ENCODE results near the gene TF. TPM values are rescaled to one million over a fixed set of nuclear protein-coding genes. Genes with fewer than 3 reads are reported as not detected.
"Not testable (repeated sequence)": the region's sequence is repeated elsewhere in the genome, so short reads cannot be mapped to it uniquely, and the experiment has no call there.

Gene TF
- total RNA-seq, 1 donor from 2014 or later, result under 0.01 TPM

GRCh38 chr3:133722935-133723334 is 23.3 kb upstream of the TF start:
- H3K4me3 ChIP-seq (ENCODE audit: low read depth, low read length), result no peak overlapping the region
- DNase-seq (ENCODE audit: low read depth), result no peak
- TF ChIP-seq CTCF (conservative IDR thresholded peaks at IDR 0.05; ENCODE audit: low read depth, low read length), result no peak

- no peak for TF ChIP-seq CTCF (conservative IDR thresholded peaks at IDR 0.05; ENCODE audit: low read depth, low read length)
Measured at GRCh38 chr3:133730993-133731392, 15.2 kb upstream of the TF start.

GRCh38 chr3:133732231-133732630 is 14.0 kb upstream of the TF start:
- DNase-seq (ENCODE audit: low read depth); H3K4me3 ChIP-seq (ENCODE audit: low read depth, low read length): not testable (repeated sequence)

More at GRCh38 chr3:133730993-133731392, 15.2 kb upstream of the TF start:
- H3K4me3 ChIP-seq (ENCODE audit: low read depth, low read length), result no peak overlapping the region
- DNase-seq (ENCODE audit: low read depth), result no peak

GRCh38 chr3:133733226-133733625 is 13.0 kb upstream of the TF start:
- no peak overlapping the region for H3K4me3 ChIP-seq (ENCODE audit: low read depth, low read length)
- TF ChIP-seq CTCF (conservative IDR thresholded peaks at IDR 0.05; ENCODE audit: low read depth, low read length), result no peak

GRCh38 chr3:133734305-133734704 is 11.9 kb upstream of the TF start:
- TF ChIP-seq CTCF (conservative IDR thresholded peaks at IDR 0.05; ENCODE audit: low read depth, low read length), result no peak
- no peak for DNase-seq (ENCODE audit: low read depth)
- no peak overlapping the region for H3K4me3 ChIP-seq (ENCODE audit: low read depth, low read length)

More at GRCh38 chr3:133733226-133733625, 13.0 kb upstream of the TF start:
- no peak for DNase-seq (ENCODE audit: low read depth)

GRCh38 chr3:133742351-133743091 is 3.7 kb upstream of the TF start:
- no peak for DNase-seq (ENCODE audit: low read depth)
- no peak overlapping the region for H3K4me3 ChIP-seq (ENCODE audit: low read depth, low read length)

GRCh38 chr3:133744241-133744640 is 2.0 kb upstream of the TF start:
- no peak overlapping the region for H3K4me3 ChIP-seq (ENCODE audit: low read depth, low read length)
- no peak for TF ChIP-seq CTCF (conservative IDR thresholded peaks at IDR 0.05; ENCODE audit: low read depth, low read length)
- DNase-seq (ENCODE audit: low read depth), result no peak

More at GRCh38 chr3:133742351-133743091, 3.7 kb upstream of the TF start:
- no peak for TF ChIP-seq CTCF (conservative IDR thresholded peaks at IDR 0.05; ENCODE audit: low read depth, low read length)

Data from epithelial cell of proximal tubule (primary cell).